MCF 10A (cell line): Measurements from ENCODE around the gene GPC6. TPM values are rescaled to one million over a fixed set of nuclear protein-coding genes. Genes with fewer than 3 reads are reported as not detected.

Experiments used
- BruUV-seq: library from RNA; stranded (reverse); fragments of 400-500 nt; replicated peaks from 2 replicates; lab custom pipeline; 2021; lab: Mats Ljungman, UMichigan
- CTCF ChIA-PET: fragments of 300-600 bp; sonication (Branson Sonifier 250); formaldehyde crosslinking; extraction: SDS; loops from one replicate; lab custom pipeline; 2021; ENCODE audit warnings: antibody characterized with exemption, inconsistent platforms; lab: Yijun Ruan, JAX
- POLR2A ChIA-PET: fragments of 300-600, 350-650 bp; sonication (Branson Sonifier 250); formaldehyde crosslinking; extraction: SDS; loops from one replicate; lab custom pipeline; 2020; ENCODE audit warnings: antibody characterized with exemption, inconsistent platforms; lab: Yijun Ruan, JAX
- DNase-seq: peaks from one replicate; pipeline ENCODE4 v3.0.0-alpha.2; 2018; ENCODE audit not compliant: unreplicated experiment
- H3K27ac Mint-ChIP-seq: one replicate; pipeline ENCODE4 v1.8.0; 2022; ENCODE audit warnings: mild to moderate bottlenecking, low read depth, mixed read lengths; ENCODE audit not compliant: unreplicated experiment
- H3K27me3 Mint-ChIP-seq: one replicate; pipeline ENCODE4 v1.8.0; 2022; ENCODE audit warnings: mixed read lengths; ENCODE audit not compliant: insufficient read depth, unreplicated experiment
- H3K36me3 Mint-ChIP-seq: one replicate; pipeline ENCODE4 v1.8.0; 2022; ENCODE audit warnings: mild to moderate bottlenecking, moderate library complexity, mixed read lengths; ENCODE audit not compliant: insufficient read depth, unreplicated experiment
- H3K4me1 Mint-ChIP-seq: one replicate; pipeline ENCODE4 v1.8.0; 2022; ENCODE audit warnings: mixed read lengths; ENCODE audit not compliant: insufficient read depth, unreplicated experiment
- H3K4me3 Mint-ChIP-seq: one replicate; pipeline ENCODE4 v1.8.0; 2022; ENCODE audit warnings: mild to moderate bottlenecking, moderate library complexity, mixed read lengths; ENCODE audit not compliant: unreplicated experiment
- H3K9me3 Mint-ChIP-seq: one replicate; pipeline ENCODE4 v1.8.0; 2022; ENCODE audit warnings: mixed read lengths; ENCODE audit not compliant: unreplicated experiment
- intact Hi-C: fragments of 100-400 bp; cut with micrococcal nuclease; formaldehyde crosslinking; loops from 2 replicates; pipeline ENCODE4 v1.14.1; 2022
- total RNA-seq: library from RNA; stranded (reverse); gene quantifications from 2 replicates; pipeline ENCODE4 v1.2.3, GENCODE V29; 2022
- TF ChIP-seq, protein P1 (sequence below): fragments of 200-600 bp; IDR thresholded peaks from one replicate; pipeline ENCODE4 v1.8.0; 2022; ENCODE audit warnings: antibody characterized with exemption, mild to moderate bottlenecking; ENCODE audit not compliant: unreplicated experiment

The GPC6 gene
- total RNA-seq, 1 experiment from 2014 or later: 8.4 TPM

GRCh38 chr13:93372856-93373255 is 146.2 kb downstream of the GPC6 start:
- no peaks in the 10 kb centered on the region for H3K36me3 Mint-ChIP-seq
- H3K4me3 Mint-ChIP-seq: no peak overlapping the region
- DNase-seq: no peak
- TF ChIP-seq, protein P1, sequence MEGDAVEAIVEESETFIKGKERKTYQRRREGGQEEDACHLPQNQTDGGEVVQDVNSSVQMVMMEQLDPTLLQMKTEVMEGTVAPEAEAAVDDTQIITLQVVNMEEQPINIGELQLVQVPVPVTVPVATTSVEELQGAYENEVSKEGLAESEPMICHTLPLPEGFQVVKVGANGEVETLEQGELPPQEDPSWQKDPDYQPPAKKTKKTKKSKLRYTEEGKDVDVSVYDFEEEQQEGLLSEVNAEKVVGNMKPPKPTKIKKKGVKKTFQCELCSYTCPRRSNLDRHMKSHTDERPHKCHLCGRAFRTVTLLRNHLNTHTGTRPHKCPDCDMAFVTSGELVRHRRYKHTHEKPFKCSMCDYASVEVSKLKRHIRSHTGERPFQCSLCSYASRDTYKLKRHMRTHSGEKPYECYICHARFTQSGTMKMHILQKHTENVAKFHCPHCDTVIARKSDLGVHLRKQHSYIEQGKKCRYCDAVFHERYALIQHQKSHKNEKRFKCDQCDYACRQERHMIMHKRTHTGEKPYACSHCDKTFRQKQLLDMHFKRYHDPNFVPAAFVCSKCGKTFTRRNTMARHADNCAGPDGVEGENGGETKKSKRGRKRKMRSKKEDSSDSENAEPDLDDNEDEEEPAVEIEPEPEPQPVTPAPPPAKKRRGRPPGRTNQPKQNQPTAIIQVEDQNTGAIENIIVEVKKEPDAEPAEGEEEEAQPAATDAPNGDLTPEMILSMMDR: no peak
- no peak overlapping the region for H3K27ac Mint-ChIP-seq
- no peaks in the 10 kb centered on the region for H3K27me3 Mint-ChIP-seq
- CTCF ChIA-PET: no interaction called here
- no peaks in the 10 kb centered on the region for H3K9me3 Mint-ChIP-seq
- H3K4me1 Mint-ChIP-seq: peaks cover 5% of the 10 kb centered on the region
- intact Hi-C loops: no loop called here
- BruUV-seq: no TSS peak
- POLR2A ChIA-PET: no interaction called here

DNA sequence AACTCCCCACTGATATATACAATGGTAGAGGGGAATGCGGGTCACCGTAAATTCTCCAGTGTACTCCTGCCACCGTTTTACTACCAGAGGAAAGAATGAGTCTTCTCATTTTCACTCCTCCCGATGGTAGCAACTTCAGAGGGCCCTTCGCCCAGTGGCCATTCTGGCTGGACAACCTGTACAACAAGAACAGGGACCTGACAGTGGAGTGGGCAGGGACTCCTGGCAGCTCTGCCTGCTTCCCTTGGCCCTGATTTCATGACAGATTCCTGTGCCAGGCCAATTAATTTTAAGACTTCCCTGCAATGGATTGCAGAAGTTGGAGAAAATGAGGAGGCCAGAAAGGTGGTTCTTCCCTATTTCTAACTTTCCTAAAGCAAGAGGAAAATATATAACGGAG is 148.9 kb downstream of the GPC6 start:
- intact Hi-C loops: no loop called here
- no TSS peak for BruUV-seq
- ChIA-PET POLR2A (no interaction called here), CTCF (interaction anchor here (0.6 kb wide), 1 partner anchor 1996 kb away, joined by 4 read pairs; no protein-coding TSS in a partner anchor)
- no peak for DNase-seq
- Mint-ChIP-seq H3K36me3 (no peaks in the 10 kb centered on the region), H3K27me3 (no peaks in the 10 kb centered on the region), H3K27ac (no peak overlapping the region), H3K4me3 (no peak overlapping the region), H3K9me3 (no peaks in the 10 kb centered on the region), H3K4me1 (peaks cover 5% of the 10 kb centered on the region)
- TF ChIP-seq, protein P1: no peak

- CTCF ChIA-PET: interaction anchor here (0.6 to 0.7 kb wide), 2 partner anchors 361 to 815 kb away, joined by 3 to 4 read pairs; no protein-coding TSS in a partner anchor
- intact Hi-C loops: no loop called here
- peak; percentile 5 for DNase-seq
- Mint-ChIP-seq H3K4me1 (peaks cover 5% of the 10 kb centered on the region), H3K27ac (no peak overlapping the region), H3K36me3 (no peaks in the 10 kb centered on the region), H3K27me3 (no peaks in the 10 kb centered on the region), H3K4me3 (no peak overlapping the region), H3K9me3 (no peaks in the 10 kb centered on the region)
- no TSS peak for BruUV-seq
- TF ChIP-seq, protein P1: no peak
- POLR2A ChIA-PET: no interaction called here
Observed at GRCh38 chr13:93377196-93377595, 150.6 kb downstream of the GPC6 start.

GRCh38 chr13:93378184-93378583 is 151.6 kb downstream of the GPC6 start:
- POLR2A ChIA-PET: interaction anchor here (0.6 kb wide), 1 partner anchor 8 kb away, joined by 3 read pairs; no protein-coding TSS in a partner anchor

More at GRCh38 chr13:93378184-93378583, 151.6 kb downstream of the GPC6 start:
- H3K27ac Mint-ChIP-seq: no peak overlapping the region
- no peak for DNase-seq
- no peaks in the 10 kb centered on the region for H3K27me3 Mint-ChIP-seq
- intact Hi-C loops: no loop called here
- TF ChIP-seq, protein P1: no peak
- H3K4me1 Mint-ChIP-seq: peaks cover 5% of the 10 kb centered on the region
- no peaks in the 10 kb centered on the region for H3K9me3 Mint-ChIP-seq
- no peaks in the 10 kb centered on the region for H3K36me3 Mint-ChIP-seq
- CTCF ChIA-PET: no interaction called here
- no peak overlapping the region for H3K4me3 Mint-ChIP-seq
- BruUV-seq: no TSS peak
